ENCODE measurements around the gene PTRHD1.

GRCh38 chr2:24761866-24762265, 31.3 kb downstream of the PTRHD1 start:
- TF ChIP-seq POLR2A (IDR thresholded peaks at IDR 0.05) (no peak), CTCF (IDR thresholded peaks at IDR 0.05) (no peak)
